HepG2 (cell line): ENCODE data around the gene LOC128125822.

Experiments used
- EEA1 ChIP-seq: sonication (generic); formaldehyde crosslinking; IDR thresholded peaks from 2 replicates; pipeline ENCODE4 v1.5.1; 2020; ENCODE audit warnings: mild to moderate bottlenecking, missing genetic modification reagents, borderline replicate concordance
- HOXA5 ChIP-seq: sonication (generic); formaldehyde crosslinking; IDR thresholded peaks from 2 replicates; pipeline ENCODE4 v1.4.0; 2020; ENCODE audit warnings: missing genetic modification reagents
- LBX2 ChIP-seq: sonication (generic); formaldehyde crosslinking; IDR thresholded peaks from 2 replicates; pipeline ENCODE4 v1.5.0; 2020; ENCODE audit warnings: missing genetic modification reagents, mild to moderate bottlenecking, borderline replicate concordance
- NFAT5 ChIP-seq: sonication (generic); formaldehyde crosslinking; IDR thresholded peaks from 2 replicates; pipeline ENCODE4 v1.4.0; 2020; ENCODE audit warnings: missing genetic modification reagents
- PRDM15 ChIP-seq: sonication (generic); formaldehyde crosslinking; IDR thresholded peaks from 2 replicates; pipeline ENCODE4 v1.4.0; 2020; ENCODE audit warnings: missing genetic modification reagents
- SMAD3 ChIP-seq: sonication (generic); formaldehyde crosslinking; IDR thresholded peaks from 2 replicates; pipeline ENCODE4 v1.4.0; 2020; ENCODE audit warnings: missing genetic modification reagents
- TBP ChIP-seq: sonication (generic); formaldehyde crosslinking; IDR thresholded peaks from 2 replicates; pipeline ENCODE4 v1.5.0; 2020; ENCODE audit warnings: missing genetic modification reagents
- ZFP82 ChIP-seq: sonication (generic); formaldehyde crosslinking; IDR thresholded peaks from 2 replicates; pipeline ENCODE4 v1.5.1; 2020; ENCODE audit warnings: mild to moderate bottlenecking, missing genetic modification reagents, borderline replicate concordance
- ZNF225 ChIP-seq: sonication (generic); formaldehyde crosslinking; IDR thresholded peaks from 2 replicates; pipeline ENCODE4 v1.4.0; 2020; ENCODE audit warnings: mild to moderate bottlenecking, missing genetic modification reagents
- ZNF430 ChIP-seq: sonication (generic); formaldehyde crosslinking; IDR thresholded peaks from 2 replicates; pipeline ENCODE4 v1.9.0; 2021; ENCODE audit warnings: mild to moderate bottlenecking, missing genetic modification reagents
- ZNF670 ChIP-seq: sonication (generic); formaldehyde crosslinking; IDR thresholded peaks from 2 replicates; pipeline ENCODE4 v1.8.0; 2022; ENCODE audit warnings: mild to moderate bottlenecking, missing genetic modification reagents, borderline replicate concordance
- ZUFSP ChIP-seq: sonication (generic); formaldehyde crosslinking; IDR thresholded peaks from 2 replicates; pipeline ENCODE4 v1.9.0; 2021; ENCODE audit warnings: missing genetic modification reagents, mild to moderate bottlenecking, borderline replicate concordance
- TF ChIP-seq, protein P1 (sequence below), 2 experiments: sonication (generic) in 1 of 2; formaldehyde crosslinking in 1 of 2; IDR thresholded peaks; 2 replicates each; pipeline versions ENCODE4 v1.4.0 to v1.6.1; 2018 to 2020; ENCODE audit warnings: missing genetic modification reagents in 2 of 2, borderline replicate concordance in 1 of 2, low read depth in 1 of 2, mild to moderate bottlenecking in 1 of 2, missing biosample characterization in 1 of 2

The LOC128125822 gene

DNA sequence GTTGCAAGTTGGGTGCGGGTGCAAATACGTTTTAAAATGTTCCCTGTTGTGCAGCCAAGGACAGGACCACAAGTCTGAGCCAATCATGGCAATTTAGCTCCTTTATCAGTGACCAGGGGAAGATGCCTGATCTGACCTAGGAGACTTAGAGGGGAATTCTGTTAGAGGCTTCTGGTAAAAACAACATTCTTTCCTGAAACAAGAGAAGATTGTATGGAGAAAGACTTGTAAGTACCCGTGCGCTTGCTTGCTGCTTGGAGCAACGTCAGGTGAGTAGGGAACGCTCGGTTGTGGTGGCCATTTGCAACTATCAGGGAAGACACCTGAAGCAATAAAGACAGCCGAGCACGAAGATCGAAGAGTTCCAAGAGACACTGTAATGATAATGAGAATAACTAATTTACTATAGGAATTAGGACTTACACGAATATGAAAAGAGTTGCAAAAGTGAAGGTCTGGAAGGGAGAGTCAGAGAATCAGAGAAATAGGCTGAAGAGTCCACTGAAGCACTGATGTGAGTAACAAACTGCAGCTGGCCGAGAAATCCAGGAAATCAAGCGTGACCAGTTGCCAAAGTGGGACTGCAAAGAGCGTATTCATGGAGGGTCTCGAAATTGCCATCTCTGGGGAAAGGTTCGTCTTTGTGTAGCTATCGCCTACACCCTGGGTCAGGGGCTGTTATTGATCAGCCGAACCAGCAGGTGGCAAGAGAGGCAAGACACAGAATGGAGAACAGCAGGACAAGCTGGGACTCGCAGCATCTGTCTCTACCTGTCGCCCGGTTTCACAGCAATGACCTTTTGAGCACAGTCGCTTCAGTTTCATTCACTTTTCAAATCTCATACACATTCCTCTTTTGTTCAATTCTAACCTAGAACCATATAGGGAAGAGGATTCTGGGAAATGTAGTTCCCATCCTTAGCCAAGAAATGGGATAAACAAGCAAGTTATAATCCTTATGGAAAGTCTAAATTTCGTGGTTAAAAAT lies 26.1 kb downstream of the LOC128125822 start (continued):
- peak; percentile 70 for TF ChIP-seq SMAD3 (CRISPR knock-in tag)
- TF ChIP-seq TBP: no peak
- TF ChIP-seq, protein P1, sequence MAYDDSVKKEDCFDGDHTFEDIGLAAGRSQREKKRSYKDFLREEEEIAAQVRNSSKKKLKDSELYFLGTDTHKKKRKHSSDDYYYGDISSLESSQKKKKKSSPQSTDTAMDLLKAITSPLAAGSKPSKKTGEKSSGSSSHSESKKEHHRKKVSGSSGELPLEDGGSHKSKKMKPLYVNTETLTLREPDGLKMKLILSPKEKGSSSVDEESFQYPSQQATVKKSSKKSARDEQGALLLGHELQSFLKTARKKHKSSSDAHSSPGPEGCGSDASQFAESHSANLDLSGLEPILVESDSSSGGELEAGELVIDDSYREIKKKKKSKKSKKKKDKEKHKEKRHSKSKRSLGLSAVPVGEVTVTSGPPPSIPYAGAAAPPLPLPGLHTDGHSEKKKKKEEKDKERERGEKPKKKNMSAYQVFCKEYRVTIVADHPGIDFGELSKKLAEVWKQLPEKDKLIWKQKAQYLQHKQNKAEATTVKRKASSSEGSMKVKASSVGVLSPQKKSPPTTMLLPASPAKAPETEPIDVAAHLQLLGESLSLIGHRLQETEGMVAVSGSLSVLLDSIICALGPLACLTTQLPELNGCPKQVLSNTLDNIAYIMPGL (CRISPR knock-in tag; IDR thresholded peaks at IDR 0.05; ENCODE audit: borderline replicate concordance in 1 of 2, low read depth in 1 of 2): peak; percentile 79 to 96
- TF ChIP-seq NFAT5: no peak; the same call in 1 of the 2 replicates
- TF ChIP-seq LBX2 (CRISPR knock-in tag): no peak
- TF ChIP-seq ZFP82 (CRISPR knock-in tag): no peak
- TF ChIP-seq ZNF670 (CRISPR knock-in tag): peak; percentile 34; the same call in 1 of the 2 replicates
- no peak for TF ChIP-seq ZNF225 (CRISPR knock-in tag)
- no peak for TF ChIP-seq PRDM15
- no peak for TF ChIP-seq EEA1 (CRISPR knock-in tag)
- peak; percentile 57; the same call in 1 of the 2 replicates for TF ChIP-seq HOXA5
- TF ChIP-seq ZNF430: no peak
- no peak for TF ChIP-seq ZUFSP (CRISPR knock-in tag)
